Karpas-422 (cell line): ENCODE data around the gene KIF5A. TPM values are rescaled to one million over a fixed set of nuclear protein-coding genes. Genes with fewer than 3 reads are reported as not detected.

Source experiments
- DNase-seq: peaks from one replicate; pipeline ENCODE4 v3.0.0-alpha.2; 2015
- H2AFZ ChIP-seq: fragments of 200-600 bp; sonication (generic); 2 replicates; pipeline ENCODE4 v1.6.1; 2014; ENCODE audit warnings: antibody characterized with exemption, low read length, mixed read lengths
- H3K27ac ChIP-seq: fragments of 200-600 bp; sonication (generic); 2 replicates; pipeline ENCODE4 v1.5.1; 2014; ENCODE audit warnings: mild to moderate bottlenecking, low read length, moderate library complexity
- H3K27me3 ChIP-seq: fragments of 200-600 bp; sonication (generic); 2 replicates; pipeline ENCODE4 v1.6.1; 2014; ENCODE audit warnings: low read length, mixed read lengths
- H3K36me3 ChIP-seq: fragments of 200-600 bp; sonication (generic); 2 replicates; pipeline ENCODE4 v1.6.1; 2014; ENCODE audit warnings: low read length, mixed read lengths; ENCODE audit not compliant: insufficient read depth
- H3K4me1 ChIP-seq: fragments of 200-600 bp; sonication (generic); 2 replicates; pipeline ENCODE4 v1.6.1; 2014; ENCODE audit warnings: mild to moderate bottlenecking, low read length, mixed read lengths
- H3K4me2 ChIP-seq: fragments of 200-600 bp; sonication (generic); 2 replicates; pipeline ENCODE4 v1.6.1; 2014; ENCODE audit warnings: low read length, low read depth, mild to moderate bottlenecking; ENCODE audit not compliant: poor library complexity, severe bottlenecking
- H3K4me3 ChIP-seq: fragments of 200-600 bp; sonication (generic); 2 replicates; pipeline ENCODE4 v1.5.1; 2014; ENCODE audit warnings: mild to moderate bottlenecking, antibody characterized with exemption, low read length, mixed read lengths
- H3K79me2 ChIP-seq: fragments of 200-600 bp; sonication (generic); 2 replicates; pipeline ENCODE4 v1.6.1; 2014; ENCODE audit warnings: mild to moderate bottlenecking, low read length, mixed read lengths
- H3K9ac ChIP-seq: fragments of 200-600 bp; sonication (generic); 2 replicates; pipeline ENCODE4 v1.6.0; 2014; ENCODE audit warnings: low read length
- H3K9me2 ChIP-seq: fragments of 200-600 bp; sonication (generic), shearing (Covaris generic); replicated peaks from 2 replicates; pipeline ENCODE4 v1.6.0; 2014; ENCODE audit warnings: mild to moderate bottlenecking, low read length, moderate library complexity; ENCODE audit not compliant: insufficient read depth
- H3K9me3 ChIP-seq: fragments of 300-700, 200-600 bp; sonication (generic); 2 replicates; pipeline ENCODE4 v1.6.1; 2014; ENCODE audit warnings: low read length, mixed read lengths
- H4K20me1 ChIP-seq: fragments of 200-600 bp; sonication (generic); 2 replicates; pipeline ENCODE4 v1.6.1; 2014; ENCODE audit warnings: mild to moderate bottlenecking, antibody characterized with exemption, low read length, low read depth; ENCODE audit not compliant: insufficient read depth
- total RNA-seq: library from RNA; depleted of rRNA; stranded (reverse); fragments of >200 nt; shearing (Covaris generic); gene quantifications from 2 replicates; pipeline ENCODE4 v1.2.3, GENCODE V29; 2014; ENCODE audit warnings: low replicate concordance

Gene KIF5A
- total RNA-seq, 1 experiment from 2014 or later = 21.5 TPM

- no peaks in the 10 kb centered on the region for H3K27me3 ChIP-seq
- peaks cover 13% of the 10 kb centered on the region for H3K4me1 ChIP-seq
- H3K9me2 ChIP-seq = no peaks in the 10 kb centered on the region
- H3K4me2 ChIP-seq = no peak overlapping the region
- no peak overlapping the region for H3K9ac ChIP-seq
- no peaks in the 10 kb centered on the region for H4K20me1 ChIP-seq
- no peak overlapping the region for H3K4me3 ChIP-seq
- no peaks in the 10 kb centered on the region for H3K9me3 ChIP-seq
- H3K79me2 ChIP-seq = no peaks in the 10 kb centered on the region
- DNase-seq = no peak
- no peaks in the 10 kb centered on the region for H3K36me3 ChIP-seq
- H3K27ac ChIP-seq = no peak overlapping the region
- no peak overlapping the region for H2AFZ ChIP-seq
These were observed 53.5 kb downstream of the KIF5A start for GRCh38 chr12:57603324-57603723.

GRCh38 chr12:57603815-57604453 lies 54.1 kb downstream of the KIF5A start:
- H3K9me2 ChIP-seq = no peaks in the 10 kb centered on the region
- H4K20me1 ChIP-seq = no peaks in the 10 kb centered on the region
- H3K4me2 ChIP-seq = peak overlapping the region; percentile 85
- H3K36me3 ChIP-seq = no peaks in the 10 kb centered on the region
- H3K4me3 ChIP-seq = peak overlapping the region; percentile 81
- H3K79me2 ChIP-seq = no peaks in the 10 kb centered on the region
- peaks cover 13% of the 10 kb centered on the region for H3K4me1 ChIP-seq
- no peak overlapping the region for H2AFZ ChIP-seq
- no peaks in the 10 kb centered on the region for H3K9me3 ChIP-seq
- DNase-seq = no peak
- H3K9ac ChIP-seq = peak overlapping the region; percentile 85
- H3K27me3 ChIP-seq = no peaks in the 10 kb centered on the region
- no peak overlapping the region for H3K27ac ChIP-seq

- no peaks in the 10 kb centered on the region for H3K79me2 ChIP-seq
- no peaks in the 10 kb centered on the region for H3K36me3 ChIP-seq
- H3K9me3 ChIP-seq = no peaks in the 10 kb centered on the region
- peak within 1 kb of the TSS; percentile 61 for H3K27ac ChIP-seq
- no peaks in the 10 kb centered on the region for H3K9me2 ChIP-seq
- peak within 1 kb of the TSS; percentile 81 for H3K4me3 ChIP-seq
- peaks cover 13% of the 10 kb centered on the region for H3K4me1 ChIP-seq
- peak within 1 kb of the TSS; percentile 85 for H3K4me2 ChIP-seq
- H3K27me3 ChIP-seq = no peaks in the 10 kb centered on the region
- H3K9ac ChIP-seq = peak within 1 kb of the TSS; percentile 85
- no peaks in the 10 kb centered on the region for H4K20me1 ChIP-seq
- peak; percentile 67 for DNase-seq
- H2AFZ ChIP-seq = no peak within 1 kb of the TSS
These were observed 54.7 kb downstream of the KIF5A start, which contains the start of gene DTX3 for GRCh38 chr12:57604454-57604991. DTX3 (plus strand) TSS chr12:57604824; CDS start chr12:57606518, 1,694 bp downstream.

- H3K79me2 ChIP-seq = no peaks in the 10 kb centered on the region
- peak overlapping the region; percentile 61 for H3K27ac ChIP-seq
- no peaks in the 10 kb centered on the region for H4K20me1 ChIP-seq
- peak; percentile 56 for DNase-seq
- H2AFZ ChIP-seq = no peak overlapping the region
- H3K9ac ChIP-seq = peak overlapping the region; percentile 85
- H3K36me3 ChIP-seq = no peaks in the 10 kb centered on the region
- peak overlapping the region; percentile 85 for H3K4me2 ChIP-seq
- H3K4me1 ChIP-seq = peaks cover 13% of the 10 kb centered on the region
- no peaks in the 10 kb centered on the region for H3K9me2 ChIP-seq
- no peaks in the 10 kb centered on the region for H3K9me3 ChIP-seq
- peak overlapping the region; percentile 81 for H3K4me3 ChIP-seq
- H3K27me3 ChIP-seq = no peaks in the 10 kb centered on the region
These were observed 55.4 kb downstream of the KIF5A start for GRCh38 chr12:57604992-57605810.

- no peaks in the 10 kb centered on the region for H4K20me1 ChIP-seq
- peak overlapping the region; percentile 81 for H3K4me3 ChIP-seq
- H3K36me3 ChIP-seq = no peaks in the 10 kb centered on the region
- peaks cover 13% of the 10 kb centered on the region for H3K4me1 ChIP-seq
- no peak for DNase-seq
- no peaks in the 10 kb centered on the region for H3K9me3 ChIP-seq
- H3K27ac ChIP-seq = no peak overlapping the region
- H3K9me2 ChIP-seq = no peaks in the 10 kb centered on the region
- no peaks in the 10 kb centered on the region for H3K27me3 ChIP-seq
- peak overlapping the region; percentile 85 for H3K9ac ChIP-seq
- no peak overlapping the region for H2AFZ ChIP-seq
- no peaks in the 10 kb centered on the region for H3K79me2 ChIP-seq
- H3K4me2 ChIP-seq = peak overlapping the region; percentile 85
These were observed 56.0 kb downstream of the KIF5A start for GRCh38 chr12:57605811-57606311.

GRCh38 chr12:57606399-57606798 lies 56.6 kb downstream of the KIF5A start:
- H4K20me1 ChIP-seq = no peaks in the 10 kb centered on the region
- DNase-seq = no peak
- H3K4me2 ChIP-seq = no peak overlapping the region
- H3K9ac ChIP-seq = no peak overlapping the region
- no peaks in the 10 kb centered on the region for H3K79me2 ChIP-seq
- no peak overlapping the region for H3K4me3 ChIP-seq
- no peak overlapping the region for H2AFZ ChIP-seq
- H3K4me1 ChIP-seq = peaks cover 17% of the 10 kb centered on the region
- no peaks in the 10 kb centered on the region for H3K36me3 ChIP-seq
- no peaks in the 10 kb centered on the region for H3K9me3 ChIP-seq
- no peak overlapping the region for H3K27ac ChIP-seq
- no peaks in the 10 kb centered on the region for H3K9me2 ChIP-seq
- no peaks in the 10 kb centered on the region for H3K27me3 ChIP-seq

GRCh38 chr12:57606821-57607220 lies 57.0 kb downstream of the KIF5A start:
- no peak for DNase-seq
- Histone ChIP-seq H3K79me2 (no peaks in the 10 kb centered on the region), H3K36me3 (no peaks in the 10 kb centered on the region), H3K4me2 (no peak overlapping the region), H3K4me3 (no peak overlapping the region), H3K4me1 (peaks cover 19% of the 10 kb centered on the region), H3K27ac (no peak overlapping the region), H3K9ac (no peak overlapping the region), H3K27me3 (no peaks in the 10 kb centered on the region), H3K9me2 (no peaks in the 10 kb centered on the region), H4K20me1 (no peaks in the 10 kb centered on the region), H2AFZ (no peak overlapping the region), H3K9me3 (no peaks in the 10 kb centered on the region)
